ENCODE results near the gene LBX2. TPM values are rescaled to one million over a fixed set of nuclear protein-coding genes. Genes with fewer than 3 reads are reported as not detected.

LBX2 gene
- total RNA-seq = 3.3 TPM

- DNase-seq (ENCODE audit: low spot score) = no peak
Measured at GRCh38 chr2:74499267-74499939, at the start of gene LBX2. TSS of gene LBX2 (minus strand) at chr2:74499603. CDS start at chr2:74499537, 66 bp downstream.

GRCh38 chr2:74548285-74548899, 49.0 kb upstream of the LBX2 start:
- no peak for DNase-seq (ENCODE audit: low spot score)

- DNase-seq (ENCODE audit: low spot score) = no peak
Measured at GRCh38 chr2:74546004-74546403, 46.6 kb upstream of the LBX2 start.

GRCh38 chr2:74544634-74545033, 45.2 kb upstream of the LBX2 start:
- no peak for DNase-seq (ENCODE audit: low spot score)

- no peak for DNase-seq (ENCODE audit: low spot score)
Measured at GRCh38 chr2:74542978-74543377, 43.6 kb upstream of the LBX2 start.

- DNase-seq (ENCODE audit: low spot score) = no peak
Measured at GRCh38 chr2:74540291-74540690, 40.9 kb upstream of the LBX2 start.

GRCh38 chr2:74538881-74539339, 39.5 kb upstream of the LBX2 start:
- DNase-seq (ENCODE audit: low spot score) = no peak

GRCh38 chr2:74537140-74537539, 37.7 kb upstream of the LBX2 start:
- DNase-seq (ENCODE audit: low spot score) = no peak

- DNase-seq (ENCODE audit: low spot score) = no peak
Measured at GRCh38 chr2:74536166-74536950, 37.0 kb upstream of the LBX2 start.

GRCh38 chr2:74535440-74535965, 36.1 kb upstream of the LBX2 start:
- DNase-seq (ENCODE audit: low spot score) = no peak

- no peak for DNase-seq (ENCODE audit: low spot score)
Measured at GRCh38 chr2:74534411-74534810, 35.0 kb upstream of the LBX2 start.

GRCh38 chr2:74533464-74533863, 34.1 kb upstream of the LBX2 start:
- no peak for DNase-seq (ENCODE audit: low spot score)

GRCh38 chr2:74532222-74532621, 32.8 kb upstream of the LBX2 start:
- no peak for DNase-seq (ENCODE audit: low spot score)

GRCh38 chr2:74531666-74532065, 32.3 kb upstream of the LBX2 start:
- no peak for DNase-seq (ENCODE audit: low spot score)

GRCh38 chr2:74530239-74531187, 31.1 kb upstream of the LBX2 start:
- DNase-seq (ENCODE audit: low spot score) = no peak

GRCh38 chr2:74529357-74530238, 30.2 kb upstream of the LBX2 start, which contains the start of the genes AUP1 and HTRA2:
TSS of gene AUP1 (minus strand) at chr2:74529706. CDS start at chr2:74529629, 77 bp downstream.
TSS of gene HTRA2 (plus strand) at chr2:74529933. CDS start at chr2:74530007, 74 bp downstream.
- DNase-seq (ENCODE audit: low spot score) = peak; percentile 99

- DNase-seq (ENCODE audit: low spot score) = no peak
Measured at GRCh38 chr2:74528600-74529356, 29.4 kb upstream of the LBX2 start.

- DNase-seq (ENCODE audit: low spot score) = no peak
Measured at GRCh38 chr2:74527741-74528140, 28.3 kb upstream of the LBX2 start.

GRCh38 chr2:74526649-74527230, 27.3 kb upstream of the LBX2 start:
- DNase-seq (ENCODE audit: low spot score) = no peak

All from mucosa of gallbladder (tissue), 1 donor.